K562 treated with DMSO at 1 percent for 24 hours (cell line): ENCODE measurements around the gene DMRTC1B. TPM values are rescaled to one million over a fixed set of nuclear protein-coding genes. Genes with fewer than 3 reads are reported as not detected.

Experiments
- total RNA-seq: library from RNA; unstranded; fragments of 300-600 nt; gene quantifications from 2 replicates; pipeline ENCODE4 v1.2.3, GENCODE V29; 2022; ENCODE audit warnings: low read depth; ENCODE audit not compliant: insufficient read depth

DMRTC1B gene
- 1.1 and 2.2 TPM in 2 replicates for total RNA-seq

GRCh38 chrX:72776653-72777466 is at the start of gene DMRTC1B:
DMRTC1B (plus strand) TSS chrX:72776890; CDS start chrX:72845136, 68,246 bp downstream.

DNA sequence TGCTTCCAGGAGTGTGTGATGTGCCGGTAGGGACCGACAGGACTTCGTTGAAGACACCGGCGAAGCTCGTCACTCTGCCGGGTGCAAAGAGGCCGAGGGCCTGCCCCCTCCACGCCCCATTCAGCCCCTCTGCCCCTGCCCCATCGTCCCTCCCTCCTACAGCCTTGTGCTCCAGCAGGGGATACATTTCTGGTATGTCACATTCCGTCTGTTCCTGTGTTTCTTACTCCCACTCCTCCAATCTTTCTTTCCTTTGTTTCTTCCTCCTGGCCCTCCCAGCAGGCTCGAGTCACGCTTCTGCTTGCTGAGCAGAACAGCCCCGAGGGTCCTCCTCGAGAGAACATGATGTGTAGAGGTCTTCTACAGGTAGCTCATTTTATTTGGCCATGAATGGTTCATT is 5.9 kb downstream of the DMRTC1B start, which contains the start of gene FAM236B:
FAM236B (minus strand) TSS at position 101 of the 400 bp plus-strand sequence; CDS start at position 1, 100 bp downstream.

GRCh38 chrX:72808110-72808509 is 31.4 kb downstream of the DMRTC1B start, which contains the start of gene FAM236D:
FAM236D (minus strand) TSS chrX:72808210; CDS start chrX:72808110, 100 bp downstream.

Other genes starting within 250 kb of the DMRTC1B start
- 12.5 and 18.4 TPM in 2 replicates for gene HDAC8, start 204.0 kb upstream of the DMRTC1B start, total RNA-seq
- 7.4 and 7.8 TPM in 2 replicates for gene PHKA1, start 62.6 kb upstream of the DMRTC1B start, total RNA-seq
- gene FAM236B, start 5.8 kb downstream of the DMRTC1B start, total RNA-seq = not detected in 2 replicates
- not detected in 2 replicates for gene FAM236D, start 31.3 kb downstream of the DMRTC1B start, total RNA-seq
- gene FAM236C, start 135.7 kb downstream of the DMRTC1B start, total RNA-seq = not detected in 2 replicates
- gene FAM236A, start 161.3 kb downstream of the DMRTC1B start, total RNA-seq = not detected in 2 replicates
- gene DMRTC1, start 166.9 kb downstream of the DMRTC1B start, total RNA-seq = not detected in 2 replicates
- gene PABPC1L2B, start 226.0 kb downstream of the DMRTC1B start, total RNA-seq = not detected in 2 replicates